NCI-H2107 treated with DMSO at 0.1 percent for 48 hours (cell line): ENCODE data around the gene CDKN2B-AS1.

Experiments
- DNase-seq: peaks from one replicate; lab custom pipeline; 2025; ENCODE audit not compliant: unreplicated experiment; lab: John Stamatoyannopoulos, UW

CDKN2B-AS1 gene

DNA sequence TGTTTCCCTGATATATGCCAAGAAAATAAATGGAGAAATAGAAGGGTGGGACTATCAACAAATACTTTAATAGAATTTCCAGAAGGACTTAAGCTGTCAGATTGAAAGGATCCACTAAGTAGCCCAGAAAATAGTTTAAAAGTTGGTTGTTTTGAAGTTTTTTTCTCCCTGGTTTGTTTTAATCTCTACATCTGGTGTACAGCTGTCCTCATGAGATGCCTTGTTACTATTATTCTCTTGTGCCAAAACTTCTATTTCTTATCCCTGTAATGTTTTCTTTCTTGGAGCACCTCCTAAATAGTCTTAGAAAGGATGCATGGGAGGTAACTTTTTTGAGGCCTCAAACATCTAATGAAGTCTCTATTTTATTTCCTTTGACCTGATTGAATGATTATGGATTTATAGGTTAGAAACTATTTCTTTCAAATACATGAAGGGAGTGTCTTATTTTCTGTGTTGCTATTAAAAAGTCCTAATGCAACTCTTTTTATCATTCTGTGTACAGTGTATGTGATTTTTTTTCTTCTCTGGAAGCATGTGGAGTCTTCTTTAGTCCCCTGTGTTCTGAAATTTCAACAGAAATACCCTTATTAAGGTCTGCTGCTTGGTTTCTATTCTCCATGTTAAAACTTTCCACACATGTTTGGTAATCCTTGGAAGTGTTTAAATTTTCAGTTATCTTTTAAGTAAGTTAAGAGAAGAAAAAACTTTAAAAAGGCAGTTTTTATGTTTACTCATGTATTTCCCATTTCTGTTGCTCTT, 154.5 kb downstream of the CDKN2B-AS1 start:
- DNase-seq = no peak

DNA sequence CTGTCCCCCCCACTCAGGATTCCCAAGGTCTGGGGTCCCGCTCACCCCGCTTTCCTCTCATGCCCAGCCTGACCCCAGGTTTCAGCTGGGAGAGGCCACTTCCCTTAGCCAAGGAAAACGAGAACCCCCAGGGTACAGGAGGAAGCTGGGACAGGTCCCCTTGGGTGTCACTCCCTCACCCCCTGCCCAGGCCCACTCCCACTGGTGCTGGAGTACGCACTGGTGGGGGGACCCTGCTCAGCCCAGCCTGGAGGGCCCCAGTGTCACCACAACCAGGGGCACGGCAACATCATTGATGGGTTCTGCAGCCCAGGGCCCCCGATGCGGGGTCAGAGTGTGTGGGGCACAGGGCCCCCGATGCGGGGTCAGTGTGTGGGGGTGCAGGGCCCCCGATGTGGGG, 159.5 kb downstream of the CDKN2B-AS1 start:
- DNase-seq = no peak

DNA sequence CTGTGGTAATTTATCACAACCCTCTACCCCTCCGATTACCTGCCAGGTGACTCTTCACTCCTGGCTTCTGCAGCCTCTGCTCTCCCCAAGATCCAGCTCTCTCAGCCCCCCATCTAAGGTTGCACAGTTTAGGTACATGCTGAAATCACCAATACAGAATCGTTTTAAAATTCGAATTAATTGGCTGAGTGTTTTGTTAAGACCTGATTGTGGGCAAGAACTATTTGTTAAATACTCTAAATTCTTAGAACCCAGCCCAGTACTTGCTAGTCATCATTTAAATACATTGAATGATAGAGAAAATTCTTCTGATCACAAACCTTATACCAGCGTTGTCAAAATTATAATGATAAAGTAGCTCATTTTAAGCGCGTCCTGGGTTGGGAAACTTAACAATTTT, 162.0 kb downstream of the CDKN2B-AS1 start:
- no peak for DNase-seq

DNA sequence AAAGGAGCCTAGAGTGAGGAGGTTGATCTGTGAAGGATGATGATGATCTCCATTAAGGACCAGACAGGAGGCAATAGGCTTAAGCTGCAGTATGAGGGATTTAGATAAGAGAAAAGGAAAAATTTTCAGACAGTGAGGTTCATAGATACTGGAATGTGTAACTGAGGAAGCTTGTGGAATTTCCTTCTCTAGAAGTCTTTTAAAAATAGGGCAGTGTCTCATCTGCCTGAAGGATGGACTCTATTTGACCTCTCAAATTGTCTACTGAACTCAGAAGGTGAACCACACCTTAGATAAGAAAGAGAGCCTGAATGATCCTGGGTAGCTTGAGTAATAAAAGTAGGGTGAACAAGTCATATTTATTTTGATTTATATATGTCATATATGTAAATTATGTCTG, 162.7 kb downstream of the CDKN2B-AS1 start:
- DNase-seq = no peak

DNA sequence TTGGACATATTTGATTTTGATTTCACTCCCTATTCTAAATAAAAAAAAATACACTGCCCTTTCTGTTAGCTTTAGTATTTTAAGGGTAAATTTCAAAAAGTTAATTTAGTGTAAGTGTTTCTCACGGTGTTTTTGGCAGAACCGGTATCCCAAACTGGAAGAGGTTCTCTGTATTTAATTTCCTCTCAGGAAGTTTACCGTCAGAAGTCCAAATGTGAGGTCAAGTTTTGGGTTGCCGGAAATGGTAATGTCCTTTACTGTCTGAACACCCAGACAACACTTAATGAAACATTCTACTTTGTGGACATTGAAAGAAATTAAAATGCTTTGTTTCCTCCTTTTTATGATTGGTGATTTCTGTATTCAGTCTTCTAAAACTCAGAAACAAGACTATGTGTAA, 163.2 kb downstream of the CDKN2B-AS1 start:
- no peak for DNase-seq

DNA sequence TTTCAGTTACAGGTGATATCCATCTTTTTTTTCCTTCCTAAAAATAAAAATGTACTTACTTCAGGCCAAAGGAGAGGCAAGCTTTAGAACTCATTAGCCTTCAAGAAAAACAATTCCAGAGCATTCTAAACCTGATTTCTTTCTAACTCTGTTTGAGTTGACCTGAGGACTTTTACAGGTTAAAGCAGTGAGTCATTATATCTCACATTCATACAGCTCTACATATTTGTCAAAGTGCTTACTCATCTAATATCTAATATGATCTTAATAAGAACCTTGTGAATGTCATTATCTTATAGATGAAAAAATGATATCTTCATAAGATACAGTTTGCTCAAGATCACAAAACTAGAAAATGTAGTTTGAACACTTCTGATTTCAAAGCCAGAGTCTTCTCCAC, 163.7 kb downstream of the CDKN2B-AS1 start:
- no peak for DNase-seq

DNA sequence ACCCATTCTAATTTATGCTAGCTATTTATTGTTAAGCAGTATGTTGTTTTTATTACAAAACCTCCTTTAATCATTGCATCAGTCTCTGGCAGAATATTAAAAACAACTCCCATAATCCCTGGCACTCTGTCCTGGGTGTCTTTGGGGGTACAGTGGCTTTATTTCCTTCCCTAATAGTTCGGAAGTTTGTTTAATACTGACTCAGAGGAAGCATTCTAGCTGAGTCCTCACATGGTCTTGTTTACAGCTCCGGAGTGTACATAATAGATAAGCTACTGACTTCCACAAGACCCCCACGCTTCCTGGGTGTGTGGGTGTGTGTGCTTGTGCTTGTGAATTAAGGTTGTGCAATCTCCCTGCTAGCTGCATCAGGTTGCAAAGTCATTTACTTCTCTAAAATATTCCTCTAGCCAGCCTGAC, 164.3 kb downstream of the CDKN2B-AS1 start:
- DNase-seq = no peak

DNA sequence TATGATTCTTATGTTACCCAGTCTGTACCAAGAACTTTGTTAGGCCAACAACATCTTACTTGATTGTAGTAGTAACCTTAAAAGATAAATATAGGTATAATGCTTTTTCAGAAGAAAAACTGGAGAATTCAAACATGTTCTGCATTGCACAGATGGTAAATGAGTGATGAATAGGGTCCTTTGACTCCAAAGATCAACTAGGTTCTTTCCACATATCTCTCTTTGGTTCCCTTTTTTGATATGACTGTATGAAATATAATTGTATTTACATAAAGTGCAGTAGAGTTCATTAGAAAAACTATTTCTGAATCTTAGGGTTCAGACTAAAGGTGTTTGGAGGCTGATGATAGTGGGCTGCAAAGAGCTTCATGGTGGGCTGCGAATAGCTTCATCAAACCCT, 165.0 kb downstream of the CDKN2B-AS1 start:
- no peak for DNase-seq

DNA sequence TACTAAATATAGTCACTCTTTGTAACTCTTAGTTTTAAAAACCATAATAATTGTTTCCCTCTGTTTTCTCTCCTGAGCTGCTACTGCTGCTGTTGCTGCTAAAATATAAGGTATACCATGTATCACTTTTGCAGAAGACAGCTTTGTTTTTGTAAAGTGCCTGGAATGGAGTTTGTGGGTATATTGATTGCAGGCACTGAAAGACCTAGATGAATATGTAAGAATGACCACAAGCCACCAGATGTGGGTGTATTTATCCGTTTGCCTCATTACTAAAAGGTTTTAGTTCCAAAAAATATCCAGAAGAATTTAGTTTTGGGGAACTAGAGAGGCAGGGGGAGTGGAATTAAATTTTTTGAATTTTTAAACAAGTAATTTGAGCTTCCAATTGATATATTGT, 165.6 kb downstream of the CDKN2B-AS1 start:
- DNase-seq = no peak

DNA sequence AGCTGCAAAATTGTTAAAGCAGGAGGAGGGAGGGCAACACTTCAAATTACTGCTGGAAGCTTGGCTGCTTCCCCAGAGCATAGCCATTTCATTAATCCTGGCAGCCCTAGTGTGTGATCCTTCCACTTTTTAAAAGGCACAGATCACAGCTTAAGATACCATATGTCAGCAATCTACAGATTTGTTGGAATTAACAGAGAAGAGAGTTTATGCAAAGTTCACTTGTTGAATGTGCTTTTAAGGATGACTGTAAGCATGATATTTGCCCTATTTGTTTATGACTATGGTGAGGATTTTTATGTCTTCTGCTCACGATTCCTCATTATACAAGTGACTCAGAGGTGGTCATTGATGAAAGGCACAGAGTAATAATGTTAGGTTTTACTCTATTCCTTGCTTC, 170.6 kb downstream of the CDKN2B-AS1 start:
- DNase-seq = no peak

DNA sequence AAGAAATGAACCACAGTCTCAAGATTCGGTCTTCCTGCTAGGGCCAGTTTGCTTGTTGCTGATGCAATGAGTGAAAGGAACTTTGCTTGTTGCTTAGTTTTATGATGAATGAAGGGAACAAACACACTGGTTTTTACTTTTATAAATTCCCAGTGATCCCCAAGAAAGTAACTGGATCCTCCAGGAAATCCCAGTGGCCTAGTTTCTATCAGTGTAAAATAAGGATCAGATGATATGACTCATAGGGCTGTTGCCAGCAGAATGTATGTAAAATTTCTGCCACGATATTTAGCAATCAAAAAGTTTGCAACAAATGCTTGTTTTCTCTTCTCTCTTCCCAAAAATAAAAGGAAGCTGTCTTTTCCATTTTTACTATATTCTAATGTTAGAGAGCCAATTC, 174.7 kb downstream of the CDKN2B-AS1 start:
- no peak for DNase-seq

DNA sequence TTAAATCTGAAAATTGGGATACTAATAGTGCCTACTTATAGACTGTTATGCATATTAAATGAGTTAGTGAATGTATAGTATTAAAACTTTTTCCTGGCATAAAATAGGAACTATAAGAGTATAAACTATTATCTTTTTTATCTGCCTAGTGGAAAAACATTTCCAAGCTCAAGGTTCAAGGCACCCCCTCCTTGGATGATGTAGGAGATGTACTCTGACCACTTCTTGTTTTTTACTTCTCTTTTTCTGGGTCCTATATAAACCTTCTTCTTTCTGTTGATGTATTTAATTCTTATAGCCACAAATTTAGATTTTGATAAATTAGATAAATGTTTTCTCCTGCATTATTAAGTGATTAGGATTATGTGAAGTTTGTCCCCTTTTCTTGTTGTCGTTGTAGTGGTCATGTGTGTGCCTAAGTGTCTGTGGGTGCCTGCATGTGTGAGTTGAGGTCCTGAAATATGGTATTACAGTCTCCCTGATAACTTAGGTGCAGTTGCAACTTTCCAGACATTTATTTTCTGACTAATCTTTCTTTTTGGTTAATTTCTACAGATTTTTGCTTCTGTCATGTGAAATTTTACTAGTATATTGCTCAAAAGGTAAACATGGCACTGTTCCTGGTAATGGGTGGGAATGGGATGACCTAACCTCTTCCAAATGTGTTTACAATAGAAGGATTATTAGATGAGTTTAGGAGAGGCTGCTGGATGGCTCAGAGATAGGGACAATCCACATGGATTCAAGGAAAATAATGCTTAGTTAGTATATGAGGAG, 175.3 kb downstream of the CDKN2B-AS1 start:
- no peak for DNase-seq
